ENCODE results near the gene ARIH2. TPM values are rescaled to one million over a fixed set of nuclear protein-coding genes. Genes with fewer than 3 reads are reported as not detected.

Gene ARIH2
- 100 to 1,000 TPM; 118 to 176 (median 143) TPM for total RNA-seq

- peak; percentile 16 to 38 (median 30) for TF ChIP-seq CTCF (IDR thresholded peaks at IDR 0.05 in 4 of 5, conservative IDR thresholded peaks at IDR 0.05 in 1 of 5)
- TF ChIP-seq POLR2A (IDR thresholded peaks at IDR 0.05) = peak; percentile 93 to 94
- peak; percentile 86 to 92 for DNase-seq
- Histone ChIP-seq H3K27ac (peak within 1 kb of the TSS; percentile 93 to 99 (median 96)), H3K36me3 (peaks cover 0 to 6% of the 10 kb centered on the region in 2 donors), H3K27me3 (no peaks in the 10 kb centered on the region), H3K4me1 (peaks cover 30 to 33% of the 10 kb centered on the region in 2 donors), H3K4me3 (peak within 1 kb of the TSS; percentile 73 to 94 (median 92)), H3K9me3 (no peaks in the 10 kb centered on the region)
- intact Hi-C loops (cut with DNase I; ENCODE audit: low total_unique reads) (loop anchor here (1.0 to 5.0 kb wide), 4 partner anchors 20 to 181 kb away; partner anchors contain the start of genes IMPDH2, PRKAR2A and SLC25A20), in situ Hi-C loops (cut with MboI; ENCODE audit: low sequenced_read_pairs in 4 of 4) (no loop called here)
- peak; percentile 92 for ATAC-seq
Measured at GRCh38 chr3:48918388-48919214, at the start of gene ARIH2. TSS of gene ARIH2 (plus strand) at chr3:48918842. CDS start at chr3:48927559, 8,717 bp downstream.

- H3K27me3 ChIP-seq = no peaks in the 10 kb centered on the region
- H3K9me3 ChIP-seq = no peaks in the 10 kb centered on the region
- H3K27ac ChIP-seq = no peak overlapping the region
- peaks cover 0 to 21% of the 10 kb centered on the region in 2 donors for H3K36me3 ChIP-seq
- DNase-seq = no peak
- H3K4me3 ChIP-seq = no peak overlapping the region
- peaks cover 17 to 18% of the 10 kb centered on the region in 2 donors for H3K4me1 ChIP-seq
- ATAC-seq = no peak
- TF ChIP-seq CTCF (IDR thresholded peaks at IDR 0.05 in 4 of 5, conservative IDR thresholded peaks at IDR 0.05 in 1 of 5) (no peak), POLR2A (IDR thresholded peaks at IDR 0.05) (no peak)
- in situ Hi-C loops (cut with MboI; ENCODE audit: low sequenced_read_pairs in 4 of 4) = no loop called here
- intact Hi-C loops (cut with DNase I; ENCODE audit: low total_unique reads) = no loop called here
Measured at GRCh38 chr3:48877671-48878070, 41.0 kb upstream of the ARIH2 start.

GRCh38 chr3:48879307-48879993 is 39.2 kb upstream of the ARIH2 start:
- no peak overlapping the region for H3K27ac ChIP-seq
- H3K4me1 ChIP-seq = peaks cover 17 to 18% of the 10 kb centered on the region in 2 donors
- no peak for ATAC-seq
- peaks cover 0 to 29% of the 10 kb centered on the region in 2 donors for H3K36me3 ChIP-seq
- no peak for DNase-seq
- TF ChIP-seq POLR2A (IDR thresholded peaks at IDR 0.05) (no peak), CTCF (IDR thresholded peaks at IDR 0.05 in 4 of 5, conservative IDR thresholded peaks at IDR 0.05 in 1 of 5) (no peak)
- intact Hi-C loops (cut with DNase I; ENCODE audit: low total_unique reads) (no loop called here), in situ Hi-C loops (cut with MboI; ENCODE audit: low sequenced_read_pairs in 4 of 4) (no loop called here)
- H3K4me3 ChIP-seq = no peak overlapping the region
- H3K27me3 ChIP-seq = no peaks in the 10 kb centered on the region
- H3K9me3 ChIP-seq = no peaks in the 10 kb centered on the region

- in situ Hi-C loops (cut with MboI; ENCODE audit: low sequenced_read_pairs in 4 of 4) (no loop called here), intact Hi-C loops (cut with DNase I; ENCODE audit: low total_unique reads) (no loop called here)
- H3K4me1 ChIP-seq = peaks cover 17 to 18% of the 10 kb centered on the region in 2 donors
- peaks cover 0 to 33% of the 10 kb centered on the region in 2 donors for H3K36me3 ChIP-seq
- no peak for TF ChIP-seq POLR2A (IDR thresholded peaks at IDR 0.05)
- DNase-seq = no peak
- ATAC-seq = no peak
- no peaks in the 10 kb centered on the region for H3K27me3 ChIP-seq
- H3K27ac ChIP-seq = no peak overlapping the region
- H3K4me3 ChIP-seq = no peak overlapping the region
- no peaks in the 10 kb centered on the region for H3K9me3 ChIP-seq
Measured at GRCh38 chr3:48879994-48880377, 38.7 kb upstream of the ARIH2 start.

GRCh38 chr3:48881006-48881405 is 37.6 kb upstream of the ARIH2 start:
- DNase-seq = no peak
- peaks cover 0 to 36% of the 10 kb centered on the region in 2 donors for H3K36me3 ChIP-seq
- no peak for ATAC-seq
- no peak for TF ChIP-seq POLR2A (IDR thresholded peaks at IDR 0.05)
- no peak for TF ChIP-seq CTCF (IDR thresholded peaks at IDR 0.05 in 4 of 5, conservative IDR thresholded peaks at IDR 0.05 in 1 of 5)
- H3K9me3 ChIP-seq = no peaks in the 10 kb centered on the region
- H3K4me1 ChIP-seq = peaks cover 17 to 18% of the 10 kb centered on the region in 2 donors
- in situ Hi-C loops (cut with MboI; ENCODE audit: low sequenced_read_pairs in 4 of 4) = no loop called here
- H3K27me3 ChIP-seq = no peaks in the 10 kb centered on the region
- no peak overlapping the region for H3K4me3 ChIP-seq
- H3K27ac ChIP-seq = peak overlapping the region in 2 of 4 donors; percentile 35 to 72
- intact Hi-C loops (cut with DNase I; ENCODE audit: low total_unique reads) = no loop called here

All from gastrocnemius medialis (tissue), 4 donors.